GM21526 (cell line): Measurements from ENCODE around the gene ERGIC1.

Source experiments
- ATAC-seq: cut with Tn5 transposase; IDR thresholded peaks from one replicate; pipeline ENCODE4 v1.9.1; 2021; ENCODE audit warnings: moderate library complexity; ENCODE audit not compliant: unreplicated experiment, low FRiP score

Gene ERGIC1

DNA sequence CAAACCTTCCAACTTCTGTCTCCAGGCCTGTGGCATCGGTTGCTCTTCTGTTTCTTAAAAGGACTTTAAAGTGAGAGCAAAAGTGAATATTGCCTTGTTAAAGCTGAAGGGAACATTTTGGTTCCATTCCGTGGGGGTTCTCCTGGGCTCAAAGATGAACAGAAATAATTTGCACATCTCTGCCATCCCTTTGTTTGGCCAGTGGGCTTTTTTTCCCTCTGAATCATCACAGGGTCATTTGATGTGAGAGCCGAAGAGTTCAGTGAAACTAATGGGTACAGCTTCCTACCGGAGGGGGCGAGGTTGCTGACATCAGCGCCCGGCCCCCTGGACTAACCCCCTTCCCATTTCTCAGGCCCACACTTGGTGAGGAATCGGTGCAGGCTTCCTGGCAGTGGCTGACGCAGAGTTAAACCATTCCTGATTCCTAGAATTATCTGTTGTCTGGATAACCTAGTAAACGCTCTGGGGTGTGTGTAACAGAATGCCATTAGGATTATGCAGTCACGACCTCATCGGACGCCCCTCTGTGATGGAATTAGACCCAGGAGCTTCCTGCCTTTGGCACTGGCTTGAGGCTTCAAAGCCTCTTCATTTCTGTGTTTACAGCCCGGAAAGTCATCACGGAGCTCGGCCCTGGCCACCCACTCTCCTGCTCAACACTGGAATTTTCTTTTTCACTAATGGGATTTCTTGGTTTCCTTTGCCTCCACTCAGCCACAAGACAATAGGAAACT lies 63.6 kb downstream of the ERGIC1 start:
- ATAC-seq, result no peak

DNA sequence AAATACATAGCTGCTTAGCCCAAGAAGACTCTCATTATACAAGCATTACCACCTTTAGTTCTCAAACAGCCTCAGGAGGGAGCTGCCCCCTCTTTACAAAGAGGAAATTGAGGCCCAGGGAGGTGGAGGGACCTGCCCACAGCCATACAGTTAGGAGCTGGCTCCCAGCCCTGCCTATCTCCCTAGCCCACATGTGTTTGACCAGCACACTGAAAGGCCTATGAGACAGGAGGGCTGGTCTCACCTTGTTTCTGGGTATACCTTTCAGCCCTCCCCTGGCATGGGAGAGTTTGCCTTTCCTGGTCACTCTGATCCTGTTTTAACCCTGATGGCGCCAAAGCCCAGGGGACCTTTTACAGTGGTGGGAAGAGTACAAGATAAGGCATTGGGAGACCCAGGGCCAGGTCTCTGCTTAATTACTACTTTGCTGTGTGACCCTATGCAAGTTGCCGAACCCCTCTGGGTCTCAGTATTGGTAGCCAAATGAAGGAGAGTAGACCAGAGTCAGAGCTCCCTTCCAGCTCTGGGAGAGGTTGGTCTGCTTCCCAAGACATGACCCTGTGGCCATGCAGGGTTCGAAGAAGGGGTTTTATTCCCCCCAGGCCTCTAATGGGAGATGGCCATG lies 64.3 kb downstream of the ERGIC1 start:
- no peak for ATAC-seq

GRCh38 chr5:172898843-172899369 lies 64.9 kb downstream of the ERGIC1 start:
- ATAC-seq, result no peak

DNA sequence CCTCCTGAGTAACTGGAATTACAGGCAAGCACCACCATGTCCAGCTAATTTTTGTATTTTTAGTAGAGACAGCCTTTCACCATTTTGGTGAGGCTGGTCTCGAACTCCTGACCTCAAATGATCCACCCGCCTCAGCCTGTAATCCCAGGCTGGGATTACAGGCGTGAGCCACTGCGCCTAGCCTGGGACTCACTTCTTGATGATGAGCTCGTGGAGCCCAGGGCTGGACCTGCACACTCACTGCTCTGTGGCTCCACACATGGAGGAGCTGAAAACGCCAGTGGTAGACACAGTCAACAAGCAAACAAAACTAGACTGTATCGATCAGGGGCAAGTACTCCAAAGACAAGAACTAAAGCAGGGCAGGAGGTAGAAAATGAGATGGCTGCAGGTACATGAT lies 65.4 kb downstream of the ERGIC1 start:
- no peak for ATAC-seq

DNA sequence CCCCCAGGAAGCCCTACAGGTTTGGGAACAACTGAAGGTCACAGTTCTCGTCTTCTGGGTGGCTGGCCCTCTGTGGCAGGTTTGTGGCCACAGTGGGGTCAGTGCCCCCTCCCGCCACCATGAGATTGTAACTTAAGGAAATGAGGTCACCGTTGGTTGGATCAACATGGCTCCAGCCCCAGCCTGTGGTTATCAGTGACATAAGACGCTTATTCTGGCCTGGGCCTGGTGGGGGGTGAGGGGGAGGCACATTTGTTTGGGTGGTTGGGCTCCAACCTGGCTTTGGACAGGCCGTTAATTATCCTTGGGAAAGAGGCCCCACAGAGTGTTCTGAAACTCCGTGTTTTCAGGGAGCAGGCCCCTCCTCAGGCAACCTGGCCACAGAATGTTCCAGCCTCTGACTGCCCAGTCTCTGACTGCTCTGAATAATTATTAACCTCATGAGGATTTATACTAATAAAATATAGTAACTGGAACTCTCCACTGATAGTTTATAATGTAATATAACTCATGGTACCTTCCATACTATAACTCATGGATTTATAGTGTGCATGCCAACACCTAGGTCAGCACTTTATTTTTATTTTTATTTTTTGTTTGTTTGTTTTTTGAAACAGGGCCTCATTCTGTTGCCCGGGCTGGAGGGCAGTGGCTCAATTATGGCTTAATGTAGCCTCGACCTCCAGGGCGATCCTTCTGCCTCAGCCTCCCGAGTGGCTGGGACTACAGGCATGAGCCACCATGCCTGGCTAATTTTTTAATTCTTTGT lies 67.1 kb downstream of the ERGIC1 start:
- ATAC-seq, result no peak

- no peak for ATAC-seq
Observed at GRCh38 chr5:172901788-172902496, 67.9 kb downstream of the ERGIC1 start.

GRCh38 chr5:172902497-172903472 lies 68.7 kb downstream of the ERGIC1 start:
- no peak for ATAC-seq

GRCh38 chr5:172903790-172904189 lies 69.7 kb downstream of the ERGIC1 start:
- no peak for ATAC-seq

DNA sequence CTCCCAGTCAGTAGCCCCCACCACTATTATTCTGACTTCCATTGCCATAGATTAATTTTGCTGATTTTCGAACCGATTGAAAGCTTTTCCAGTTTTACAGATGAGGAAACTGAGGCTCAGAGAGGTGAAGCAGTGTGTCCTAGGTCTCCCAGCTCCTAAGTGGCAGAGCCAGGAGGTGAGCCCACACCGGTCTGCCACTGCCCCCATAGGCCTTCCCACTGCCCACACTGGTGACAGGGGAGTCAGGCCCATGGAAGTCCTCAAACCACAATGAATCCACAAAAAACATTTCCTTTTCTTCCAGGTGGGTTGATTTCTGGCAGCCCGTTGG lies 70.2 kb downstream of the ERGIC1 start:
- ATAC-seq, result no peak

DNA sequence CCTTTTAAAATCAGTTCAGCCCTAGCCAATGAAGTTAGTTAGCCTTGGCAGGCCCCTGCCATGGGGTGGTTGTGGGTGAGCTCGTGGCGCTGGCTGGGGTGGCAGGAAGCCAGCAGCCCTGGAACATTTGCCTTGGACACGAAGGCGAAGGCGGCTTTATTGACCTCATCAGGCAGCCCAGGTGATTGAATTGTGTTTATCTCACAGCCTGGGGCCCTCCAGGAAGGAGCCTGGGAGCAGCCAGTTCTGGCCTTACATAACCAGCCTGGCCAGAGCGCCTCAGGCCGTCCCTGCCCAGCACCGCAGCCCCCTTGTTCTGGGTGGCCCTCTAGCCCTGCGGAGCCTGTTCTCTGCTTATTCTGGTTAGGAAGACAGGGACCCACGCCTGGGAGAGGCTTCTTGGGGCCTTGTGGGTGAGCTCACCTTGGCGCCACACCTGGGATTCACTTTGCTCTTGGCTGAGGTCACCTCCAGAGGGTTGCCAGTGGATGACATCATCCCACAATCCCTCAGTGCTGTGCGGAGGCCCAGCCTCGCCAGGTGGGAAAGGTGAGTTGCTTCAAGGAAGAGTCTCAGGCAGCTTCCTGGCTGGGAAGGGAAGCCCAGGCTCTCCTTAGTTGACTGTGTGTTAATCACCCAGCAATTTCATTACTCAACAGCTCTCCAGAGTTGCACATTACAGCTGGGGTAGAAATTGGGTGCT lies 70.7 kb downstream of the ERGIC1 start:
- ATAC-seq, result no peak

DNA sequence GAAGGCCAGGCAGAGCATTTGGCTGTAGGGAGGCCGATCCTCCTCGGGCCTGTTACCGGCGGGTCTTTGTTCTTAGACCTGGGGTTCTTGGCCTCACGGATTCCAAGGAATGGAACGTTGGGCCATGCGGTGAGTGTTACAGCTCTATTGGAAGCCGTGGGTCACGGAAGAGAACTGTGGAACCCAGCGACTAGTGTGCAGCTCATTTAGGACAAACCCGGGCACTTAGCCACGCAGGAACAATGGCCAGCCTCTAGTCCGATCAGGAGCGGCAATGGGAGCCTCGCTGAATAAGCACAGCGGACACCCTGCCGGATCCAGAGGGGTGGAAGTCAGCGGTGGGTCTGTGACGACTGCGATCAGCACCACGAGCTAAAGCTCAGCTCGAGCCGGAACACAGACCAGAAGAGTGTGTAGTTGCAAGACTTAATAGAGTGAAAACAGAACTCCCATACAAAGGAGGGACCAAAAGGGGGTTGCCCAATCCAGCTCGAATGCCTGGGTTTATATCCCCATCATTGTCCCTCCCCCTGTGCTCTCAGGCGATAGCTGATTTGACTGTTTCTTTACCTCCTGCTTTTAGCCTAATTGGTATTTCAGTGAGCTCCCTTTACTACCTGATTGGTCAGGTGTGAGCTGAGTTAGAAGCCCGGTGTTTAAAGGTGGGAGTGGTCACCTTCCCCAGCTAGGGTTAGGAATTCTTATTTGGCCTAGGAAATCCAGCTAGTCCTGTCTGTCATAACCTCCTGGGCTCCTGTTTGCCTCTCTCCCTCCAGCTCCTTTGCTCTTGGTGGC lies 71.5 kb downstream of the ERGIC1 start:
- no peak for ATAC-seq

GRCh38 chr5:172906436-172906835 lies 72.4 kb downstream of the ERGIC1 start:
- peak; percentile 63 for ATAC-seq

GRCh38 chr5:172906888-172907287 lies 72.8 kb downstream of the ERGIC1 start:
- peak; percentile 5 for ATAC-seq

- ATAC-seq, result no peak
Observed at GRCh38 chr5:172907657-172908056, 73.6 kb downstream of the ERGIC1 start.

DNA sequence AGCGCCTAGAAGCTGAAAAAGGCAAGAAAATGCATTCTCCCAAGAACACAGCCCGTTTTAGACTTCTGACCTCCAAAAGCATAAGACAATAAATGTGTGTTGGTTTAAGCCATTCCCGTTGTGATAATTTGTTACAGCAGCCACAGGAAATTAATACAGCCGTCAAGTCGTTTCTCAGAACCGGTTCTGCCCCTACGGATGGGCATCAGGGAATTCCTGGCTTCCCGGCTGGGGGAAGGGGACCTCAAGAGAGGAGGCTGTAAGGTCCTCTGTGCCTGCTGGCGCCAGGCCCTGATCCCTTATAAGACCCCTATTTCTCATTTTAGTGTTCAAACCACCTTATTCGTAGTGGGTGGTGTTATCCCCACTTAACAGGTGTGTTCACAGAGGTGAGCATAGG lies 74.6 kb downstream of the ERGIC1 start:
- ATAC-seq, result no peak

DNA sequence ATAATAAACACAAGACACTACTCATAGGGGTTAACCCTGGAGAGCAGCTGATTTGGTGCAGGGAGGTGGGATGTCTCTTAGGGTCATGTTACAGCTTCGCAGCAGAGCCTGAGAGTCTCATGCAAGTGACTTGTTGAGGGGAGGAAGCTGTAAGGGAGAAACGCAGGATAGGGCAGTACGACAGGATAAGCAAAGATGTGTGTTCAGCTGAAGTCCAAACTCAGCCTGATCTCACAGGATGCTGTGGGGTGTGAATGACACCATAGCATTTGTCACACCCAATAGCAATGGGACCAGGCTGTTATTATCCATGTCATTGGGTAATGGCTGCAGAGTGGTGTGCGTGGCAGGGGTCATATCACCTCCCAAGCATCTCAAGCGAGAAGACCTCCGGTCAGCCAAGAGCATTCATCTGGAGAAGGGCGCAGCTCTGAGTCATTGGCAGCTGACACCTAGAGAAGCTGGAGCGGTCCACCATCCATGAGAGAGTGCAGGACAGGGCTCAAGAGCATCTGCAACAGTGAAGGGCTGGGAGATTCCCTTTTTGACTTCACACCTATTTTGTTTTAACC lies 76.0 kb downstream of the ERGIC1 start:
- no peak for ATAC-seq

DNA sequence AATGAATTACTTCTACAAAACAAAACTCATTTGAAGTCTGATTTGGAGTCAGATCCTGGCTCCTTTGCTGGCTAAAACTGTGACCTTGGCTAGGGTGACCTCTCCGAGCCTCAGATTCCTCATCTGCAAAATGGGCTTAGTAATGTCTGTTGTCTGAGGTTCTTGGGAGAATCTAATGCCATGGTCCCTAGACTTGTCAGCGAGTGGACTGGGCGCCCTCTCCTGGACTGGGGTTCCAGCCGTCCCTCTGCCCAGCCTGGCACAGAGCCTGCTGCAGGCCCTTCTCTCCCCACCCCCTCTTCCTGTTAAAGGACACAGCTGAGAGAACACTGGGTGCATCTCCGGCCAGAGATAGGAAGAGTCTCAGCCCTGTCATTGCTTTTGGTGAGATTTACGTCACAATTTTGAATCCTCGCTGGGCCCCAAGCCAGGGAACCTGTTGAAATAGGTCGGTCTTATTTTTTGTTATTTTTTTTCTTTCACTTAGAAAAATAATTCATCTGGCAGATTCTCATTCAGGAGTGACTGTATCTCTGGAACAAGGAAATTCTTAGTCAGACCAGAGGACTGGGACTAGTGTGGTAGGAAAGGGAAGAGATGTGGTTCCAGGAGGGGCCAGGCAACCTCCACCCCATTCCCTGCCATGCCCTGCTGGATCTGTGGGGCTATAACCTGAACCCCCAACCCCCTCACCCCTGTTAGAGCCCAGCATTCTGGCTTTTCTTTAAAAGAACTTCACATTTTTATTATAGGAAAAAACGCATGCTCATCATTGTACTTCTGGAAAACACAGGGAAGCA lies 77.0 kb downstream of the ERGIC1 start:
- no peak for ATAC-seq

DNA sequence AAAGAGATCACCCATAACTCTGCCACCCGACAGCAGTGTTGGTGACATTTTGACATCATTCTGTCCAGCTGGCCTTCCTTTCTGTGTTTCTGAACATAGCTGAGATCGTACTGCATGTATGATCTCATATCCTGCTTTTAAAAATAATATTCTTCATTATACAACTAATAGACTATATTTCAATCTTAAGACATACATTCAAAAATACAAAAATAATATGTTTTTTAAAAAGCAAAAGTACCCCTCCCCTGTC lies 77.5 kb downstream of the ERGIC1 start:
- no peak for ATAC-seq
